HL-60 (cell line): ENCODE results near the gene FOXO3.

Source experiments
- DNase-seq, 2 experiments: peaks; one replicate each; pipeline ENCODE4 v3.0.0-alpha.2; 2010 to 2020; ENCODE audit warnings: low read depth in 1 of 2, low spot score in 1 of 2
- H3K27ac ChIP-seq: fragments of 250-450 bp; sonication (Bioruptor Pico); replicated peaks from 2 replicates; pipeline ENCODE4 v1.5.1; 2020; ENCODE audit warnings: mild to moderate bottlenecking, moderate library complexity
- H3K27me3 ChIP-seq: fragments of 250-450 bp; sonication (Bioruptor Pico); 2 replicates; pipeline ENCODE4 v1.5.1; 2021; ENCODE audit warnings: mild to moderate bottlenecking, moderate library complexity; ENCODE audit not compliant: insufficient read depth, poor library complexity, severe bottlenecking
- H3K4me3 ChIP-seq: replicated peaks from 2 replicates; pipeline ENCODE4 v1.5.1; 2011; ENCODE audit warnings: mild to moderate bottlenecking, control low read depth, low read length; ENCODE audit not compliant: insufficient read depth
- CTCF ChIP-seq: IDR thresholded peaks from one replicate; pipeline ENCODE4 v1.5.1; 2011; ENCODE audit warnings: low read length, control low read depth, inconsistent platforms; ENCODE audit not compliant: insufficient read depth
- GABPA ChIP-seq: IDR thresholded peaks from 2 replicates; pipeline ENCODE4 v1.6.1; 2012; ENCODE audit warnings: low read depth
- POLR2AphosphoS5 ChIP-seq: IDR thresholded peaks from 2 replicates; pipeline ENCODE4 v1.6.1; 2012; ENCODE audit warnings: low read depth
- REST ChIP-seq: IDR thresholded peaks from 2 replicates; pipeline ENCODE4 v1.6.1; 2012; ENCODE audit warnings: low read depth; ENCODE audit not compliant: insufficient replicate concordance
- SPI1 ChIP-seq: IDR thresholded peaks from 2 replicates; pipeline ENCODE4 v1.6.1; 2012; ENCODE audit warnings: low read depth, mild to moderate bottlenecking, borderline replicate concordance

The FOXO3 gene

GRCh38 chr6:108673153-108673552 lies 112.4 kb downstream of the FOXO3 start:
- Histone ChIP-seq H3K27me3 (no peaks in the 10 kb centered on the region), H3K27ac (no peak overlapping the region), H3K4me3 (no peak overlapping the region)
- TF ChIP-seq CTCF = no peak
- TF ChIP-seq REST = no peak
- DNase-seq = no peak

- no peak for DNase-seq
Observed at GRCh38 chr6:108673602-108674001, 112.9 kb downstream of the FOXO3 start.

GRCh38 chr6:108675226-108676200 lies 114.8 kb downstream of the FOXO3 start:
- Histone ChIP-seq H3K27ac (no peak overlapping the region), H3K4me3 (no peak overlapping the region), H3K27me3 (no peaks in the 10 kb centered on the region)
- DNase-seq = no peak
- TF ChIP-seq POLR2AphosphoS5 (no peak), REST (no peak), GABPA (no peak), SPI1 (no peak), CTCF (no peak)

More at GRCh38 chr6:108673602-108674001, 112.9 kb downstream of the FOXO3 start:
- Histone ChIP-seq H3K27me3 (no peaks in the 10 kb centered on the region), H3K4me3 (no peak overlapping the region), H3K27ac (no peak overlapping the region)
- TF ChIP-seq REST (no peak), POLR2AphosphoS5 (no peak)
